22Rv1 (cell line): ENCODE data around the gene PLS3.

Experiments
- CTCF ChIP-seq: fragments of 450-650 bp; IDR thresholded peaks from 2 replicates; pipeline ENCODE4 v1.5.1; 2017; ENCODE audit warnings: mild to moderate bottlenecking
- ZFX ChIP-seq: fragments of 450-650 bp; IDR thresholded peaks from 2 replicates; pipeline ENCODE4 v1.6.1; 2017; ENCODE audit warnings: antibody characterized with exemption, borderline replicate concordance

- TF ChIP-seq CTCF: no peak
- no peak for TF ChIP-seq ZFX
Measured at GRCh38 chrX:115595049-115595448, 34.1 kb downstream of the PLS3 start.
